Measurements from ENCODE around the gene IQCE.
"Not testable (repeated sequence)": the region's sequence is repeated elsewhere in the genome, so short reads cannot be mapped to it uniquely, and the experiment has no call there.

The IQCE gene

GRCh38 chr7:2585446-2585845, 26.7 kb downstream of the IQCE start:
- Histone ChIP-seq H3K36me3 (replicated peaks) (peaks cover 14% of the 10 kb centered on the region), H3K4me3 (ENCODE audit: low read depth, low read length) (no peak overlapping the region), H3K27ac (no peak overlapping the region), H3K27me3 (replicated peaks) (no peaks in the 10 kb centered on the region)
- DNase-seq = no peak
- in situ Hi-C loops (cut with HindIII; ENCODE audit: low pct_ligation_motif_present, low sequenced_read_pairs) = no loop called here
- TF ChIP-seq CTCF (IDR thresholded peaks at IDR 0.05; ENCODE audit: low read depth, low read length, missing control alignments) = no peak

GRCh38 chr7:2586326-2587020, 27.7 kb downstream of the IQCE start:
- H3K27ac ChIP-seq = no peak overlapping the region
- H3K4me3 ChIP-seq (ENCODE audit: low read depth, low read length) = no peak overlapping the region
- no peak for TF ChIP-seq CTCF (IDR thresholded peaks at IDR 0.05; ENCODE audit: low read depth, low read length, missing control alignments)
- in situ Hi-C loops (cut with HindIII; ENCODE audit: low pct_ligation_motif_present, low sequenced_read_pairs) = no loop called here
- no peak for DNase-seq
- peaks cover 14% of the 10 kb centered on the region for H3K36me3 ChIP-seq (replicated peaks)
- H3K27me3 ChIP-seq (replicated peaks) = no peaks in the 10 kb centered on the region

- Histone ChIP-seq H3K36me3 (replicated peaks) (peaks cover 14% of the 10 kb centered on the region), H3K27ac (no peak overlapping the region), H3K27me3 (replicated peaks) (no peaks in the 10 kb centered on the region), H3K4me3 (ENCODE audit: low read depth, low read length) (no peak overlapping the region)
- no peak for DNase-seq
- no peak for TF ChIP-seq CTCF (IDR thresholded peaks at IDR 0.05; ENCODE audit: low read depth, low read length, missing control alignments)
- in situ Hi-C loops (cut with HindIII; ENCODE audit: low pct_ligation_motif_present, low sequenced_read_pairs) = no loop called here
These were observed 28.4 kb downstream of the IQCE start for GRCh38 chr7:2587134-2587533.

GRCh38 chr7:2587778-2588177, 29.0 kb downstream of the IQCE start:
- no peak overlapping the region for H3K4me3 ChIP-seq (ENCODE audit: low read depth, low read length)
- H3K36me3 ChIP-seq (replicated peaks) = peaks cover 14% of the 10 kb centered on the region
- TF ChIP-seq CTCF (IDR thresholded peaks at IDR 0.05; ENCODE audit: low read depth, low read length, missing control alignments) = no peak

GRCh38 chr7:2589341-2589740, 30.6 kb downstream of the IQCE start:
- H3K27ac ChIP-seq = no peak overlapping the region
- in situ Hi-C loops (cut with HindIII; ENCODE audit: low pct_ligation_motif_present, low sequenced_read_pairs) = no loop called here
- H3K36me3 ChIP-seq (replicated peaks) = peaks cover 16% of the 10 kb centered on the region
- no peak overlapping the region for H3K4me3 ChIP-seq (ENCODE audit: low read depth, low read length)
- no peaks in the 10 kb centered on the region for H3K27me3 ChIP-seq (replicated peaks)
- no peak for TF ChIP-seq CTCF (IDR thresholded peaks at IDR 0.05; ENCODE audit: low read depth, low read length, missing control alignments)
- no peak for DNase-seq

More at GRCh38 chr7:2587778-2588177, 29.0 kb downstream of the IQCE start:
- in situ Hi-C loops (cut with HindIII; ENCODE audit: low pct_ligation_motif_present, low sequenced_read_pairs) = no loop called here
- H3K27me3 ChIP-seq (replicated peaks) = no peaks in the 10 kb centered on the region
- DNase-seq = no peak
- no peak overlapping the region for H3K27ac ChIP-seq

- H3K4me3 ChIP-seq (ENCODE audit: low read depth, low read length); H3K27me3 ChIP-seq (replicated peaks); H3K27ac ChIP-seq; DNase-seq; in situ Hi-C loops (cut with HindIII; ENCODE audit: low pct_ligation_motif_present, low sequenced_read_pairs): not testable (repeated sequence)
- H3K36me3 ChIP-seq (replicated peaks) = peaks cover 18% of the 10 kb centered on the region
These were observed 31.2 kb downstream of the IQCE start for GRCh38 chr7:2589941-2590340.
